Peyer's patch (tissue), 4 donors: ENCODE measurements around the gene TOB1.

Experiments
- POLR2A ChIP-seq, 2 donors: fragments of 450-650 bp; IDR thresholded peaks; one replicate each; pipeline ENCODE4 v1.5.1; 2017; ENCODE audit warnings: antibody characterized with exemption in 2 of 2, mild to moderate bottlenecking in 2 of 2, moderate library complexity in 2 of 2
- TF ChIP-seq, protein P1 (sequence below), 6 experiments: fragments of 450-650 bp in 4 of 6; fragments of 200-600 bp in 2 of 6; sonication (generic) in 1 of 6; IDR thresholded peaks; one replicate each; pipeline ENCODE4 v1.5.1; 2017 to 2019; ENCODE audit warnings: antibody characterized with exemption in 6 of 6, mild to moderate bottlenecking in 3 of 6, moderate library complexity in 1 of 6

DNA sequence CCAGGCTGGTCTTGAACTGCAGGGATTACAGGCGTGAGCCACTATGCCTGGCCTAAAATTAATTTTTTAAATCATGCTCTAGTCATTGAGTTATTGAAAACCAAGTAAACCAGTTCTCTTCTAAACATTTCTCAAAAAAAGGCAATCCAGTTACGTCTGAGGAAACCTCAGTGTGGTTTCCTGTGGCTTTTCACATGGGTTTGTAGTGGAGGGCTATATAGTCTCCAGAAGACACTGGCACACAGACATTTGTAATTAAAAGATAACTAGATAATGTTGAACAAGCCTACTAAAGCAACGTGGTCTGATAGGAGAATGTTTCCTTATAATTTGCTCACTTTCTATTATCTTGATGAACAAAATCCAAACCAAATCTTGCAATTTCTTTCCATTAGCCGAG lies 5.2 kb upstream of the TOB1 start:
- TF ChIP-seq, protein P1, sequence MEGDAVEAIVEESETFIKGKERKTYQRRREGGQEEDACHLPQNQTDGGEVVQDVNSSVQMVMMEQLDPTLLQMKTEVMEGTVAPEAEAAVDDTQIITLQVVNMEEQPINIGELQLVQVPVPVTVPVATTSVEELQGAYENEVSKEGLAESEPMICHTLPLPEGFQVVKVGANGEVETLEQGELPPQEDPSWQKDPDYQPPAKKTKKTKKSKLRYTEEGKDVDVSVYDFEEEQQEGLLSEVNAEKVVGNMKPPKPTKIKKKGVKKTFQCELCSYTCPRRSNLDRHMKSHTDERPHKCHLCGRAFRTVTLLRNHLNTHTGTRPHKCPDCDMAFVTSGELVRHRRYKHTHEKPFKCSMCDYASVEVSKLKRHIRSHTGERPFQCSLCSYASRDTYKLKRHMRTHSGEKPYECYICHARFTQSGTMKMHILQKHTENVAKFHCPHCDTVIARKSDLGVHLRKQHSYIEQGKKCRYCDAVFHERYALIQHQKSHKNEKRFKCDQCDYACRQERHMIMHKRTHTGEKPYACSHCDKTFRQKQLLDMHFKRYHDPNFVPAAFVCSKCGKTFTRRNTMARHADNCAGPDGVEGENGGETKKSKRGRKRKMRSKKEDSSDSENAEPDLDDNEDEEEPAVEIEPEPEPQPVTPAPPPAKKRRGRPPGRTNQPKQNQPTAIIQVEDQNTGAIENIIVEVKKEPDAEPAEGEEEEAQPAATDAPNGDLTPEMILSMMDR (IDR thresholded peaks at IDR 0.05), result no peak
- TF ChIP-seq POLR2A (IDR thresholded peaks at IDR 0.05), result no peak
